H1 (cell line): ENCODE measurements around the gene SZT2. TPM values are rescaled to one million over a fixed set of nuclear protein-coding genes. Genes with fewer than 3 reads are reported as not detected.

Source experiments
- ATF3 ChIP-seq: IDR thresholded peaks from 2 replicates; pipeline ENCODE4 v1.6.1; 2011; ENCODE audit warnings: low read depth, mild to moderate bottlenecking, low read length; ENCODE audit not compliant: insufficient read depth
- BCL11A ChIP-seq, 2 experiments: IDR thresholded peaks; one replicate each; pipeline ENCODE4 v1.6.1; 2011; ENCODE audit warnings: low read depth in 2 of 2, low read length in 2 of 2, mild to moderate bottlenecking in 2 of 2
- CHD7 ChIP-seq: fragments of 300-600 bp; sonication (generic); IDR thresholded peaks from 2 replicates; pipeline ENCODE4 v1.7.1; 2012; ENCODE audit warnings: low read length, moderate library complexity, mild to moderate bottlenecking, inconsistent platforms; ENCODE audit not compliant: insufficient replicate concordance
- E2F6 ChIP-seq: IDR thresholded peaks from 2 replicates; pipeline ENCODE4 v1.6.1; 2012; ENCODE audit warnings: inconsistent platforms
- GTF2F1 ChIP-seq: IDR thresholded peaks from 2 replicates; pipeline ENCODE4 v1.6.1; 2012; ENCODE audit warnings: low read depth, low read length, improper control_type of control experiment, borderline replicate concordance
- KDM1A ChIP-seq: fragments of 200-600, 300-600 bp; sonication (generic); IDR thresholded peaks from 2 replicates; pipeline ENCODE4 v1.7.1; 2016; ENCODE audit warnings: mild to moderate bottlenecking, low read length, borderline replicate concordance
- PHF8 ChIP-seq: fragments of 200-600 bp; sonication (generic); conservative IDR thresholded peaks from 2 replicates; pipeline ENCODE4 v1.7.1; 2012; ENCODE audit warnings: low read depth, mild to moderate bottlenecking, inconsistent platforms, low read length, moderate library complexity
- RNF2 ChIP-seq: fragments of 200-900, 300-1000 bp; sonication (generic); IDR thresholded peaks from 2 replicates; pipeline ENCODE4 v1.7.1; 2016; ENCODE audit warnings: borderline replicate concordance, low read depth, mild to moderate bottlenecking, antibody characterized with exemption, low read length; ENCODE audit not compliant: poor library complexity, severe bottlenecking; ENCODE audit errors: missing control alignments
- YY1 ChIP-seq: IDR thresholded peaks from 2 replicates; pipeline ENCODE4 v1.6.1; 2011; ENCODE audit warnings: low read depth, mild to moderate bottlenecking, low read length
- polyA plus RNA-seq, 7 experiments: library from polyadenylated mRNA; depleted of rRNA in 3 of 7; stranded (reverse) in 5 of 7; unstranded in 2 of 7; fragments of >200 nt in 5 of 7; fragments of 200-250 nt in 2 of 7; gene quantifications; 1 replicate in 5 of 7; 2 replicates in 1 of 7; 4 replicates in 1 of 7; pipeline versions ENCODE4 v1.2.1 to v1.2.3, GENCODE V29; 2011 to 2013; ENCODE audit warnings: missing spikeins in 2 of 7, mixed read lengths in 2 of 7
- total RNA-seq: library from RNA; stranded (reverse); fragmentation: NEBNext Ultra II Directional; extraction: Animal tissue kit (Norgen Biotek cat#: 25700); gene quantifications from 2 replicates; pipeline ENCODE4 v1.2.1, GENCODE V29; 2021

SZT2 gene
- total and polyA plus RNA-seq, 2 of the 8 experiments (the other 6 are each of a cell fraction or from before 2014, with no cell fraction given) = 4.7 to 12.9 TPM

GRCh38 chr1:43436371-43436770 lies 46.7 kb downstream of the SZT2 start (continued):
- no peak for TF ChIP-seq CHD7
- TF ChIP-seq PHF8 = no peak
- TF ChIP-seq BCL11A (IDR thresholded peaks at IDR 0.05; ENCODE audit: low read depth in 2 of 2, low read length in 2 of 2) = no peak
- TF ChIP-seq GTF2F1 = no peak
- no peak for TF ChIP-seq ATF3
- TF ChIP-seq YY1 = no peak
- TF ChIP-seq E2F6 = no peak
- no peak for TF ChIP-seq KDM1A
- no peak for TF ChIP-seq RNF2
- TF ChIP-seq, all 59 proteins: peak for 0
